HCT116 (cell line): ENCODE measurements around the gene KRT86. TPM values are rescaled to one million over a fixed set of nuclear protein-coding genes. Genes with fewer than 3 reads are reported as not detected.

Experiments
- ATAC-seq: fragments of 200-7000 bp; cut with Tn5 transposase; 2 replicates; pipeline ENCODE4 v1.9.1; 2020; ENCODE audit warnings: mild to moderate bottlenecking, moderate library complexity
- BruUV-seq: library from RNA; stranded (reverse); fragments of 400-500 nt; replicated peaks from 2 replicates; lab custom pipeline; 2021; lab: Mats Ljungman, UMichigan
- CTCF ChIA-PET: fragments of 300-600 bp; sonication (Branson Sonifier 250); formaldehyde crosslinking; loops from one replicate; lab custom pipeline; 2021; ENCODE audit warnings: antibody characterized with exemption; lab: Charles Lee
- POLR2A ChIA-PET: fragments of 300-600, 350-600 bp; sonication (Branson Sonifier 250); formaldehyde crosslinking; loops from one replicate; lab custom pipeline; 2021; ENCODE audit warnings: antibody characterized with exemption; lab: Charles Lee
- RAD21 ChIA-PET, 2 experiments: fragments of 300-600 bp; sonication (Branson Sonifier 250); formaldehyde crosslinking; loops; one replicate each; lab custom pipeline; 2023; ENCODE audit warnings: low total read pairs in 2 of 2; ENCODE audit not compliant: uncharacterized antibody in 2 of 2, unreplicated experiment in 2 of 2, low non-redundant PET in 1 of 2; lab: Charles Lee
- DNase-seq: peaks from one replicate; pipeline ENCODE4 v3.0.0-alpha.2; 2010; ENCODE audit warnings: low read depth, low spot score
- H2AFZ ChIP-seq: fragments of 200-600 bp; shearing (Covaris generic), sonication (generic); 2 replicates; pipeline ENCODE4 v1.6.1; 2017; ENCODE audit warnings: low read depth, mixed run types, mixed read lengths, antibody characterized with exemption, low read length; ENCODE audit not compliant: poor library complexity, severe bottlenecking
- H3K27ac ChIP-seq: 2 replicates; pipeline ENCODE4 v1.5.1; 2012; ENCODE audit warnings: low read depth, low read length
- H3K27me3 ChIP-seq: fragments of 200-600 bp; sonication (generic); 2 replicates; pipeline ENCODE4 v1.6.1; 2016; ENCODE audit warnings: mixed run types, low read length, mixed read lengths; ENCODE audit not compliant: insufficient read depth
- H3K36me3 ChIP-seq, 2 experiments: fragments of 200-500 bp in 1 of 2; fragments of 200-600 bp in 1 of 2; sonication (Bioruptor generic) in 1 of 2; sonication (generic) in 1 of 2; 2 replicates each; pipeline versions ENCODE4 v1.5.1 to v1.6.1; 2014 to 2016; ENCODE audit warnings: low read length in 2 of 2, inconsistent platforms in 1 of 2, mixed read lengths in 1 of 2, mixed run types in 1 of 2; ENCODE audit not compliant: insufficient read depth in 2 of 2, control insufficient read depth in 1 of 2
- H3K4me1 ChIP-seq, 2 experiments: fragments of 200-600 bp in 1 of 2; sonication (generic) in 1 of 2; 2 replicates each; pipeline versions ENCODE4 v1.5.1 to v1.6.1; 2012 to 2017; ENCODE audit warnings: low read length in 2 of 2, inconsistent platforms in 1 of 2, mild to moderate bottlenecking in 1 of 2, mixed read lengths in 1 of 2, mixed run types in 1 of 2, moderate library complexity in 1 of 2; ENCODE audit not compliant: insufficient read depth in 2 of 2, control insufficient read depth in 1 of 2
- H3K4me2 ChIP-seq: fragments of 200-600 bp; sonication (generic); 2 replicates; pipeline ENCODE4 v1.6.1; 2017; ENCODE audit warnings: mixed run types, low read length, mixed read lengths
- H3K4me3 ChIP-seq, 2 experiments: fragments of 200-600 bp in 1 of 2; sonication (generic) in 1 of 2; replicated peaks in 1 of 2; 2 replicates each; pipeline ENCODE4 v1.5.1; 2011 to 2016; ENCODE audit warnings: low read length in 2 of 2, control low read depth in 1 of 2, low read depth in 1 of 2, mild to moderate bottlenecking in 1 of 2, mixed read lengths in 1 of 2, mixed run types in 1 of 2
- H3K79me2 ChIP-seq: fragments of 200-600 bp; sonication (generic); 2 replicates; pipeline ENCODE4 v1.6.1; 2017; ENCODE audit warnings: mild to moderate bottlenecking, mixed run types, low read length, moderate library complexity, mixed read lengths; ENCODE audit not compliant: insufficient read depth
- H3K9ac ChIP-seq: fragments of 200-600 bp; sonication (generic); 2 replicates; pipeline ENCODE4 v1.6.1; 2016; ENCODE audit warnings: low read length, mixed read lengths
- H3K9me2 ChIP-seq: fragments of 200-600 bp; sonication (generic), shearing (Covaris generic); 2 replicates; pipeline ENCODE4 v1.6.1; 2017; ENCODE audit warnings: mixed run types, mild to moderate bottlenecking, moderate library complexity; ENCODE audit not compliant: insufficient read depth
- H3K9me3 ChIP-seq, 2 experiments: fragments of 200-500 bp in 1 of 2; fragments of 200-600 bp in 1 of 2; sonication (Bioruptor generic) in 1 of 2; sonication (generic) in 1 of 2; 2 replicates each; pipeline ENCODE4 v1.6.1; 2014 to 2017; ENCODE audit warnings: low read length in 2 of 2, mixed read lengths in 2 of 2, inconsistent platforms in 1 of 2, low read depth in 1 of 2, mild to moderate bottlenecking in 1 of 2, mixed run types in 1 of 2, moderate library complexity in 1 of 2; ENCODE audit not compliant: control insufficient read depth in 1 of 2, insufficient read depth in 1 of 2
- H4K20me1 ChIP-seq: fragments of 200-600 bp; sonication (generic), shearing (Covaris generic); 2 replicates; pipeline ENCODE4 v1.6.1; 2017; ENCODE audit warnings: mixed run types, mild to moderate bottlenecking, moderate library complexity; ENCODE audit not compliant: insufficient read depth
- ATF3 ChIP-seq: IDR thresholded peaks from 2 replicates; pipeline ENCODE4 v1.6.1; 2012
- EGR1 ChIP-seq: IDR thresholded peaks from 2 replicates; pipeline ENCODE4 v1.6.1; 2012; ENCODE audit warnings: low read depth
- ELF1 ChIP-seq: IDR thresholded peaks from 2 replicates; pipeline ENCODE4 v1.6.1; 2012; ENCODE audit warnings: low read depth, borderline replicate concordance
- EZH2phosphoT487 ChIP-seq: fragments of 200-600 bp; IDR thresholded peaks from 2 replicates; pipeline ENCODE4 v1.6.1; 2018; ENCODE audit warnings: antibody characterized with exemption, borderline replicate concordance
- POLR2A ChIP-seq: IDR thresholded peaks from 2 replicates; pipeline ENCODE4 v1.7.0; 2011; ENCODE audit warnings: borderline replicate concordance; ENCODE audit not compliant: insufficient read depth, insufficient read length; ENCODE audit errors: extremely low read depth
- POLR2AphosphoS5 ChIP-seq: IDR thresholded peaks from 2 replicates; pipeline ENCODE4 v1.6.1; 2011; ENCODE audit warnings: mild to moderate bottlenecking, low read depth, low read length, moderate library complexity
- REST ChIP-seq: IDR thresholded peaks from 2 replicates; pipeline ENCODE4 v1.6.1; 2012; ENCODE audit warnings: low read depth
- ZFX ChIP-seq: fragments of 450-650 bp; IDR thresholded peaks from 2 replicates; pipeline ENCODE4 v1.6.1; 2017
- intact Hi-C: fragments of 100-400 bp; cut with micrococcal nuclease; formaldehyde crosslinking; loops from 2 replicates; pipeline ENCODE4 v1.10.0; 2022
- total RNA-seq: library from RNA; stranded (reverse); gene quantifications from one replicate; pipeline ENCODE4 v1.2.1, GENCODE V29; 2021; ENCODE audit not compliant: unreplicated experiment

The KRT86 gene
- total RNA-seq, 1 experiment from 2014 or later, result 1.5 TPM

DNA sequence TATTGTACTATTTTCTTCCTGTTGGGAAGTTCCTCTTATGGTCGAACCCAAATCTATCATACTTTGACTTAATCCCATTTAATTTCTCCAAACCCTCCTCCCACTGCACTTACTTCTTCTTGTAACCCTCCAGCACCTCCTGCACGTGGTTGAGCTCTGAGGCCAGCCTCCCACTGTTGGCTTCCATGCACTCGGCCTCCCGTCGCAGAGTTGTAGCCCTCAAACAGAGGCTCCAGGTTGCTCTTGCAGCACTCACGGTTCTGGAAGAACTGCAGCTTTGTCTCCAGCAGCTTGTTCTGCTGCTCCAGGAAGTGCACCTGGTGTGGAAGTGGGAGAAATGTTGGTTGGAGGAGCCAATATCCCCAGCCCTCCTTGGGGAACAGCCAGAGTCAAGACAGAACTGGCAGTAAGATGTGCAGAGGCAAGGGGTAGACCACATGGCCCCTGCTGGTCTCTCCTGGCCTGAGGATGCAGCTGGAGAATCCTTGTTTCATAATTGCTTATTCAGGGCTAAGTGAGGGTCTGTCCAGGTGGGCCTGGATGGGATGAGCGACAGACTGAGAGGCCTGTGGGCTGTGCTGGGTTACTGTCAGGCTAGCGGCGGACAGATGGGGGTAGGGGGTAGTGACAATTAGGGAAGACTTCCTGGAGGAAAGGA is 18.4 kb upstream of the KRT86 start:
- Histone ChIP-seq H3K27ac (no peak overlapping the region), H3K27me3 (no peaks in the 10 kb centered on the region), H3K9me2 (no peaks in the 10 kb centered on the region), H3K4me2 (no peak overlapping the region), H3K4me3 (no peak overlapping the region), H2AFZ (no peak overlapping the region), H3K36me3 (no peaks in the 10 kb centered on the region), H3K79me2 (no peaks in the 10 kb centered on the region), H3K9me3 (no peaks in the 10 kb centered on the region), H3K4me1 (peaks cover 13 to 30% of the 10 kb centered on the region in 2 experiments), H4K20me1 (no peaks in the 10 kb centered on the region), H3K9ac (no peak overlapping the region)
- POLR2A ChIA-PET, result interaction anchor here (1.5 kb wide), 1 partner anchor 23 kb away, joined by 3 read pairs; no protein-coding TSS in a partner anchor
- intact Hi-C loops, result no loop called here
- ATAC-seq (no peak), DNase-seq (no peak)
- RAD21 ChIA-PET, result no interaction called here
- BruUV-seq, result no TSS peak
- CTCF ChIA-PET, result interaction anchor here (1.3 to 1.6 kb wide), 2 partner anchors 23 to 26 kb away, joined by 3 read pairs; no protein-coding TSS in a partner anchor
- TF ChIP-seq ZFX, result no peak
- no peak for TF ChIP-seq EZH2phosphoT487
- TF ChIP-seq ELF1, result no peak
- no peak for TF ChIP-seq REST
- no peak for TF ChIP-seq POLR2A
- no peak for TF ChIP-seq EGR1
- TF ChIP-seq POLR2AphosphoS5, result no peak
- TF ChIP-seq ATF3, result no peak
